Progenitor cell of endocrine pancreas (in vitro differentiated cells): ENCODE measurements around the gene CDH13. TPM values are rescaled to one million over a fixed set of nuclear protein-coding genes. Genes with fewer than 3 reads are reported as not detected.

Experiments
- DNase-seq: peaks from one replicate; pipeline ENCODE4 v3.0.0; 2021; ENCODE audit warnings: low spot score; ENCODE audit not compliant: unreplicated experiment
- H3K27ac Mint-ChIP-seq: 2 replicates; pipeline ENCODE4 v1.8.0; 2021; ENCODE audit warnings: mild to moderate bottlenecking, moderate library complexity, mixed read lengths
- H3K27me3 Mint-ChIP-seq: 2 replicates; pipeline ENCODE4 v1.8.0; 2021; ENCODE audit warnings: mixed read lengths
- H3K36me3 Mint-ChIP-seq: 2 replicates; pipeline ENCODE4 v1.8.0; 2022; ENCODE audit warnings: mixed read lengths; ENCODE audit not compliant: insufficient read depth
- H3K4me1 Mint-ChIP-seq: 2 replicates; pipeline ENCODE4 v1.8.0; 2021; ENCODE audit warnings: low read depth, mixed read lengths
- H3K4me3 Mint-ChIP-seq: 2 replicates; pipeline ENCODE4 v1.8.0; 2021; ENCODE audit warnings: low read depth, mild to moderate bottlenecking, moderate library complexity, mixed read lengths
- H3K9me3 Mint-ChIP-seq: 2 replicates; pipeline ENCODE4 v1.8.0; 2021; ENCODE audit warnings: low read depth, mixed read lengths
- total RNA-seq: library from RNA; stranded (reverse); gene quantifications from 2 replicates; pipeline ENCODE4 v1.2.1, GENCODE V29; 2021
- TF ChIP-seq, protein P1 (sequence below): fragments of 200-600 bp; sonication (generic); IDR thresholded peaks from one replicate; pipeline ENCODE4 v1.5.0; 2021; ENCODE audit warnings: antibody characterized with exemption, mild to moderate bottlenecking; ENCODE audit not compliant: unreplicated experiment

Gene CDH13
- total RNA-seq, 1 donor from 2014 or later, result 0.38 TPM

- H3K4me3 Mint-ChIP-seq, result no peak overlapping the region
- H3K27me3 Mint-ChIP-seq, result no peaks in the 10 kb centered on the region
- TF ChIP-seq, protein P1, sequence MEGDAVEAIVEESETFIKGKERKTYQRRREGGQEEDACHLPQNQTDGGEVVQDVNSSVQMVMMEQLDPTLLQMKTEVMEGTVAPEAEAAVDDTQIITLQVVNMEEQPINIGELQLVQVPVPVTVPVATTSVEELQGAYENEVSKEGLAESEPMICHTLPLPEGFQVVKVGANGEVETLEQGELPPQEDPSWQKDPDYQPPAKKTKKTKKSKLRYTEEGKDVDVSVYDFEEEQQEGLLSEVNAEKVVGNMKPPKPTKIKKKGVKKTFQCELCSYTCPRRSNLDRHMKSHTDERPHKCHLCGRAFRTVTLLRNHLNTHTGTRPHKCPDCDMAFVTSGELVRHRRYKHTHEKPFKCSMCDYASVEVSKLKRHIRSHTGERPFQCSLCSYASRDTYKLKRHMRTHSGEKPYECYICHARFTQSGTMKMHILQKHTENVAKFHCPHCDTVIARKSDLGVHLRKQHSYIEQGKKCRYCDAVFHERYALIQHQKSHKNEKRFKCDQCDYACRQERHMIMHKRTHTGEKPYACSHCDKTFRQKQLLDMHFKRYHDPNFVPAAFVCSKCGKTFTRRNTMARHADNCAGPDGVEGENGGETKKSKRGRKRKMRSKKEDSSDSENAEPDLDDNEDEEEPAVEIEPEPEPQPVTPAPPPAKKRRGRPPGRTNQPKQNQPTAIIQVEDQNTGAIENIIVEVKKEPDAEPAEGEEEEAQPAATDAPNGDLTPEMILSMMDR, result no peak
- no peak overlapping the region for H3K27ac Mint-ChIP-seq
- H3K9me3 Mint-ChIP-seq, result no peaks in the 10 kb centered on the region
- no peaks in the 10 kb centered on the region for H3K4me1 Mint-ChIP-seq
- H3K36me3 Mint-ChIP-seq, result no peaks in the 10 kb centered on the region
- no peak for DNase-seq
These were observed 128.1 kb downstream of the CDH13 start for GRCh38 chr16:82754716-82755513.

DNA sequence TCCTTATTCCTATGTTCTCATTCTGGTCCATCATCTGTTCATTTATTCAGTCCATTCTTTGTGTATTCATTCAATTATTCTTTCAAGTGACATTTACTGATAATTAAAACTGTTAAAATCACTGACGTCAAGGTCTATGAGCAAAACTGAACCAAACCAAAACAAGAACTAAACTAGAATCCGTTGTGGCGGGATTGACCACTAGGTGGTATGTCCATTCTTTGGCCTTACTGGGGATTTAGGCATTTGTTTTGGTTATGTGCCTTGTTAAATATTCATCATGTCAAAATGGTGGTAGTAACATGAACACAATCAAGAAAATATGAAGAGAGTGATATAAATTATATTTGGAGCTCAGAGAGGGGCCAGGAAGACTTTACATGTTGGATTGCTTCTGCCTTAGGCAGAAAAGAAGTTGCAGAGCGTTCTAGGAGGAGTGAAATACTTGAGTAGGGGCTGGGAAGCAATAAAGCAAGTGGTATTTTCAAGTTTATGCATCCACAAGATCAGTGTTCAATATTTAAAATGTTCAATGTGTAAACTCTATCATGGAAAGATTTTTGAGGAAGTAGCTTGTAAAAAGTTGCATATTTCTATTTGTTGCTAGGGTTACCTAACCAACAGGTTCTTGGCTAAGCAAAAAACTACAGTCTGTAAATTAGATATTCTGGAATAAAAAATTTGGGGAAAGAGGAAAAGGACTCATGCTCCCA lies 129.0 kb downstream of the CDH13 start:
- DNase-seq, result no peak
- Mint-ChIP-seq H3K4me1 (no peaks in the 10 kb centered on the region), H3K36me3 (no peaks in the 10 kb centered on the region), H3K9me3 (no peaks in the 10 kb centered on the region), H3K27ac (no peak overlapping the region), H3K27me3 (no peaks in the 10 kb centered on the region), H3K4me3 (no peak overlapping the region)
- TF ChIP-seq, protein P1, result peak; percentile 47

DNA sequence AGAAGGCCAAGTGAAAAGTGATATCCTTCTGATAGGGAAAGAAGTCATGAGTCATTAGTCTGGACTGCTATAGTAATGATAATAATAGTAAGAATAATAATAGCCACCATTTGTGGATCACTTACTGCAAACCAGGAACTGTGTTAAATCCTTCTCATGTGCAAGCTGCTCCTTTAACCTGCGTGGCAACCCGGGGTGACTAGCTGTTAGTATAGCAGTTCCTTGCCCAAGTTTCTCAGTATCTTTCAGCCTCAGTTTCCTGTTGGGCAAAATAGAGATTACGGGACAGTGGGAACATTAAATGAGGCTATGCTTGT lies 129.5 kb downstream of the CDH13 start:
- Mint-ChIP-seq H3K4me1 (no peaks in the 10 kb centered on the region), H3K36me3 (no peaks in the 10 kb centered on the region), H3K27ac (no peak overlapping the region)

GRCh38 chr16:82758406-82758805 lies 131.6 kb downstream of the CDH13 start:
- Mint-ChIP-seq H3K27me3 (no peaks in the 10 kb centered on the region), H3K36me3 (no peaks in the 10 kb centered on the region), H3K4me3 (no peak overlapping the region), H3K4me1 (no peaks in the 10 kb centered on the region), H3K27ac (no peak overlapping the region), H3K9me3 (no peaks in the 10 kb centered on the region)
- DNase-seq, result no peak
- TF ChIP-seq, protein P1, result no peak

More for the DNA sequence above, 129.5 kb downstream of the CDH13 start:
- TF ChIP-seq, protein P1, result no peak
- no peak for DNase-seq
- Mint-ChIP-seq H3K9me3 (no peaks in the 10 kb centered on the region), H3K4me3 (no peak overlapping the region), H3K27me3 (no peaks in the 10 kb centered on the region)

DNA sequence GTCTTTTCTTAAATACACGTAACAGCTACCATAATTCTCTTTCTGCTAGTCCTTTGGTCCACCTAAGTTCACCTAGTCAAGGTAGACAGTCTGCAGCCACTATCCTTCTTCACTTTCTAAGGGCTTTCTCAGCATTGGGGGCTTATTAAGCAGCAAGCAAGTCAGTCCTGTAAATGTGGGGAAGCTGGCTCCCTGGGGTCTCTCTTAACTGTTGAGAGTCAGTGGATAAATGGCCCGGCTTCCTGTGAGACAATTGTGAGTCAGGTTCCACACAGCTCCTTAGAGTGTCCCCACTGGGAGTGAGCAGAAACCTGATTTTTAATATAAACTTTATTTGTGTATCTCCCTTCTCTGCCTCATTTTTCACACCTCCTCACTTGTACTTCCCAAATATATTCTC lies 132.1 kb downstream of the CDH13 start:
- Mint-ChIP-seq H3K27ac (no peak overlapping the region), H3K9me3 (no peaks in the 10 kb centered on the region), H3K4me3 (no peak overlapping the region), H3K4me1 (no peaks in the 10 kb centered on the region), H3K27me3 (no peaks in the 10 kb centered on the region), H3K36me3 (no peaks in the 10 kb centered on the region)
- TF ChIP-seq, protein P1, result no peak
- DNase-seq, result no peak
